ENCODE data around the gene ACTG2. TPM values are rescaled to one million over a fixed set of nuclear protein-coding genes. Genes with fewer than 3 reads are reported as not detected.
"Not testable (repeated sequence)": the region's sequence is repeated elsewhere in the genome, so short reads cannot be mapped to it uniquely, and the experiment has no call there.

ACTG2 gene
- total and polyA plus RNA-seq, 10 of the 15 experiments (the other 5 are each of a cell fraction or from before 2014, with no cell fraction given), result 0.06 to 0.97 (median 0.12) TPM; not detected in 7

DNA sequence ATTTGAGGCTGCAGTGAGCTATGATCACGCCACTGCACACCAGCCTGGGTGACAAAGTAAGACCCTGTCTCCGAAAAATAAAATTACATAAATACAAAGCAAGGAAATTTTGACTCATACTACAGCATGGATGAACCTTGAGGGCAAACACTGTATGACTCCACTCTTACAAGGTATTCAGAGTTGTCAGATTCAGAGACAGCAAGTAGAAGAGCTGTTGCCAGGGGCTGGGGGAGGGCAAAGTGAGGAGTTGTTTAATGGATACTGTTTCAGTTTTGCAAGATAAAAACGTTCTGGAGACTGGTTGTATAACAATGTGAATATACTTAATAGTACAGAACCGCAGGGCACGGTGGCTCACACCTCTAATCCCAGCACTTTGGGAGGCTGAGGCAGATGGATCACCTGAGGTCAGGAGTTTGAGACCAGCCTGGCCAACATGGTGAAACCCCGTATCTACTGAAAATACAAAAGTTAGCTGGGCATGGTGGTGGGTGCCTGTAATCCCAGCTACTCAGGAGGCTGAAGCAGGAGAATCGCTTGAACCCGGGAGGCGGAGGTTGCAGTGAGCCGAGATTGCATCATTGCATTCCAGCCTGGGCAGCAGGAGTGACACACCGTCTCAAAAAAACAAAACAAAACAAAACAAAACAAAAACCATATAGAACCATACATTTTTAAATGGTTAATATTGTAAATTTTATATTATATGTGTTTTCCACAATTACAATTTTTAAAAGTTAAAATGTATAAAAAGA is 5.0 kb upstream of the ACTG2 start:
- H3K36me3 ChIP-seq (ENCODE audit: control insufficient read depth in 2 of 2, insufficient read depth in 2 of 2, low read length in 1 of 2); BruUV-seq (replicated peaks); H3K79me2 ChIP-seq (ENCODE audit: control insufficient read depth, insufficient read depth, low read length); H3K27me3 ChIP-seq (replicated peaks in 1 of 2; ENCODE audit: control insufficient read depth in 2 of 2, insufficient read depth in 2 of 2, low read length in 1 of 2); H3K4me1 ChIP-seq (ENCODE audit: control insufficient read depth, insufficient read depth, low read length); ATAC-seq; H2AFZ ChIP-seq (ENCODE audit: control insufficient read depth, low read depth, low read length); RAD21 ChIA-PET (ENCODE audit: unreplicated experiment); DNase-seq (ENCODE audit: low read depth, low spot score); H3K9me3 ChIP-seq (replicated peaks; ENCODE audit: control insufficient read depth, insufficient read depth, low read length); H3K4me2 ChIP-seq (ENCODE audit: control insufficient read depth, insufficient read depth); H3K27ac ChIP-seq (ENCODE audit: control insufficient read depth, insufficient read depth); H3K4me3 ChIP-seq; H3K9ac ChIP-seq (ENCODE audit: control insufficient read depth, insufficient read depth, low read length); FAIRE-seq; H4K20me1 ChIP-seq (ENCODE audit: control insufficient read depth, insufficient read depth); in situ Hi-C loops (cut with MboI); intact Hi-C loops (cut with micrococcal nuclease; ENCODE audit: unreplicated experiment): not testable (repeated sequence)
- CTCF ChIA-PET, result interaction anchor here (0.6 to 1.5 kb wide), 3 partner anchors 61 to 309 kb away, joined by 3 read pairs; no protein-coding TSS in a partner anchor
- WGBS (ENCODE audit: insufficient coverage, insufficient replicate concordance, low lambda C conversion rate, missing lambda C conversion rate), result 71% methylated on average over 11 of the region's 11 CpGs
- POLR2A ChIA-PET, result interaction anchor here (0.6 kb wide), 2 partner anchors 12 to 101 kb away, joined by 3 to 5 read pairs; no protein-coding TSS in a partner anchor
- SMC1A ChIA-PET (ENCODE audit: uncharacterized antibody, unreplicated experiment), result interaction anchor here (0.7 to 1.5 kb wide), 3 partner anchors 8 to 61 kb away, joined by 3 to 4 read pairs (median 4); no protein-coding TSS in a partner anchor

- H3K27me3 ChIP-seq (replicated peaks in 1 of 2; ENCODE audit: control insufficient read depth in 2 of 2, insufficient read depth in 2 of 2, low read length in 1 of 2), result no peaks in the 10 kb centered on the region
- BruUV-seq (replicated peaks), result no TSS peak
- H3K4me3 ChIP-seq, result no peak overlapping the region
- TF ChIP-seq POLR2A (IDR thresholded peaks at IDR 0.05; ENCODE audit: low read depth, low read length) (no peak), ATF2 (IDR thresholded peaks at IDR 0.05; ENCODE audit: low read length) (no peak), HDAC2 (IDR thresholded peaks at IDR 0.05) (no peak), KDM1A (IDR thresholded peaks at IDR 0.05; ENCODE audit: borderline replicate concordance) (no peak), SIX5 (IDR thresholded peaks at IDR 0.05; ENCODE audit: low read depth, low read length, severe bottlenecking) (no peak), ZSCAN29 (IDR thresholded peaks at IDR 0.05) (no peak), PAX5 (IDR thresholded peaks at IDR 0.05; ENCODE audit: borderline replicate concordance, low read depth, low read length) (no peak), TCF12 (IDR thresholded peaks at IDR 0.05; ENCODE audit: low read depth, low read length) (no peak)
- ChIA-PET RAD21 (ENCODE audit: unreplicated experiment) (no interaction called here), CTCF (interaction anchor here (0.6 to 1.5 kb wide), 2 partner anchors 192 to 308 kb away, joined by 3 read pairs; no protein-coding TSS in a partner anchor), POLR2A (interaction anchor here (0.6 kb wide), 1 partner anchor 40 kb away, joined by 3 read pairs; no protein-coding TSS in a partner anchor), SMC1A (ENCODE audit: uncharacterized antibody, unreplicated experiment) (interaction anchor here (1.5 kb wide), 1 partner anchor 8 kb away, joined by 4 read pairs; no protein-coding TSS in a partner anchor)
- no peaks in the 10 kb centered on the region for H3K36me3 ChIP-seq (ENCODE audit: control insufficient read depth in 2 of 2, insufficient read depth in 2 of 2, low read length in 1 of 2)
- in situ Hi-C loops (cut with MboI), result no loop called here
- H4K20me1 ChIP-seq (ENCODE audit: control insufficient read depth, insufficient read depth), result no peaks in the 10 kb centered on the region
- intact Hi-C loops (cut with micrococcal nuclease; ENCODE audit: unreplicated experiment), result no loop called here
- H3K79me2 ChIP-seq (ENCODE audit: control insufficient read depth, insufficient read depth, low read length), result no peaks in the 10 kb centered on the region
- no peak for DNase-seq (ENCODE audit: low read depth, low spot score)
- H3K9ac ChIP-seq (ENCODE audit: control insufficient read depth, insufficient read depth, low read length), result no peak overlapping the region
- ATAC-seq, result no peak
- no peak for FAIRE-seq
- H3K4me1 ChIP-seq (ENCODE audit: control insufficient read depth, insufficient read depth, low read length), result no peaks in the 10 kb centered on the region
- no peak overlapping the region for H3K4me2 ChIP-seq (ENCODE audit: control insufficient read depth, insufficient read depth)
- WGBS (ENCODE audit: insufficient coverage, insufficient replicate concordance, low lambda C conversion rate, missing lambda C conversion rate), result 47% methylated on average over 2 of the region's 2 CpGs
- H3K9me3 ChIP-seq (replicated peaks; ENCODE audit: control insufficient read depth, insufficient read depth, low read length), result no peaks in the 10 kb centered on the region
- H3K27ac ChIP-seq (ENCODE audit: control insufficient read depth, insufficient read depth), result no peak overlapping the region
- no peak overlapping the region for H2AFZ ChIP-seq (ENCODE audit: control insufficient read depth, low read depth, low read length)
These were observed 4.4 kb upstream of the ACTG2 start for GRCh38 chr2:73888388-73888787.
